Transverse colon (tissue), 4 donors: ENCODE measurements around the gene ABHD13. TPM values are rescaled to one million over a fixed set of nuclear protein-coding genes. Genes with fewer than 3 reads are reported as not detected.

Experiments
- DNase-seq: peaks from one replicate; pipeline ENCODE4 v3.0.0-alpha.2; 2019
- H3K27ac ChIP-seq, 4 donors: fragments of 200-600 bp; sonication (generic); 2 replicates each; pipeline ENCODE4 v1.5.1; 2016 to 2018; ENCODE audit warnings: inconsistent platforms in 4 of 4
- H3K27me3 ChIP-seq: fragments of 200-600 bp; sonication (generic); 2 replicates; pipeline ENCODE4 v1.5.1; 2017; ENCODE audit warnings: inconsistent platforms
- H3K36me3 ChIP-seq, 4 donors: fragments of 200-600 bp; sonication (generic); 2 replicates each; pipeline ENCODE4 v1.5.1; 2017 to 2019; ENCODE audit warnings: inconsistent platforms in 4 of 4
- H3K4me1 ChIP-seq, 4 donors: fragments of 200-600 bp; sonication (generic); 2 replicates each; pipeline ENCODE4 v1.5.1; 2017 to 2020; ENCODE audit warnings: inconsistent platforms in 4 of 4
- H3K4me3 ChIP-seq, 4 donors: fragments of 200-600 bp; sonication (generic); 1 replicate in 1 of 4; 2 replicates in 3 of 4; pipeline versions ENCODE4 v1.5.1 to v1.6.1; 2017 to 2019; ENCODE audit warnings: inconsistent platforms in 4 of 4
- H3K9me3 ChIP-seq, 2 donors: fragments of 200-600 bp; sonication (generic); 2 replicates each; pipeline ENCODE4 v1.5.1; 2017 to 2019; ENCODE audit warnings: inconsistent platforms in 2 of 2
- CTCF ChIP-seq, 5 experiments: fragments of 200-600 bp in 3 of 5; fragments of 450-650 bp in 2 of 5; sonication (generic) in 3 of 5; IDR thresholded peaks; 1 replicate in 2 of 5; 2 replicates in 3 of 5; pipeline ENCODE4 v1.5.1; 2016 to 2017; ENCODE audit warnings: antibody characterized with exemption in 5 of 5, inconsistent platforms in 3 of 5, mild to moderate bottlenecking in 2 of 5, moderate library complexity in 1 of 5
- EP300 ChIP-seq: sonication (generic); formaldehyde crosslinking; IDR thresholded peaks from one replicate; pipeline ENCODE4 v1.6.1; 2017; ENCODE audit warnings: antibody characterized with exemption, low read depth
- POLR2A ChIP-seq: fragments of 450-650 bp; IDR thresholded peaks from one replicate; pipeline ENCODE4 v1.6.1; 2016; ENCODE audit warnings: antibody characterized with exemption, mild to moderate bottlenecking, moderate library complexity
- POLR2AphosphoS5 ChIP-seq, 3 donors: sonication (generic); formaldehyde crosslinking; IDR thresholded peaks; one replicate each; pipeline ENCODE4 v1.6.1; 2016; ENCODE audit warnings: antibody characterized with exemption in 3 of 3
- WGBS, 2 donors: methylation state at CpG; one replicate each; pipeline ENCODE4 v1.1.5; 2018; ENCODE audit warnings: low coverage in 1 of 2; 5-methylcytosine and 5-hydroxymethylcytosine counted together
- in situ Hi-C, 4 donors: fragments of 200-750 bp; cut with MboI; loops; one replicate each; pipeline versions ENCODE4 v1.15.0 to v1.15.1; 2017; ENCODE audit warnings: low sequenced_read_pairs in 3 of 4, low pct_ligation_motif_present in 1 of 4, low pct_unique_long_range_greater_than_20kb in 1 of 4
- intact Hi-C: fragments of 100-400 bp; cut with DNase I; formaldehyde crosslinking; loops from one replicate; pipeline ENCODE4 v1.15.1; 2023; ENCODE audit warnings: low total_unique reads
- total RNA-seq, 4 donors: library from RNA; depleted of rRNA; stranded (reverse); fragments of >200 nt; gene quantifications; one replicate each; pipeline ENCODE4 v1.1.0, GENCODE V29; 2016

The ABHD13 gene
- total RNA-seq, 4 donors from 2014 or later, result 3.4 to 16.2 (median 8.7) TPM

DNA sequence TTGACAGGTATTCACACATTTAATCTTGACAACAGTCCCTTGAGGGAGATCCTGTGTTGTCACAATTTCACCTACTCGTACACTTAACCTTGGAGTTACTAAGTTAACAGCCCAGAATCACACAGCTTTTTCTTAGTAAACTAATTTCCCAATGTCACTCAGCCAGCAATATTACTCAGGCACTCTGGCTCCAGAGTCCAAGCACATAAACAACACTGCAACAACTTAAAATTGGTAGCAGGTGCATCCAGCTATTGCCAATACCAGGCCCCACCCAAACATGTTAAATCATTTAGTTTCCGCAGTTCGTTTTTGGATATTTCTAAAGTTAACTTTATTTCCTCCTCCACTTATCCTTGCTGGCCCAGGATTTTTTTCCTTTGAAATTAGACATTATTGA is 35.5 kb upstream of the ABHD13 start:
- Histone ChIP-seq H3K4me1 (no peaks in the 10 kb centered on the region), H3K27me3 (no peaks in the 10 kb centered on the region), H3K9me3 (no peaks in the 10 kb centered on the region), H3K27ac (no peak overlapping the region), H3K4me3 (no peak overlapping the region), H3K36me3 (no peaks in the 10 kb centered on the region)
- no peak for DNase-seq
- WGBS, 2 donors, result 36 to 49% methylated on average over 3 of the region's 3 CpGs
- intact Hi-C loops (no loop called here), in situ Hi-C loops (no loop called here)
- TF ChIP-seq POLR2AphosphoS5 (IDR thresholded peaks at IDR 0.05) (no peak), EP300 (no peak), CTCF (IDR thresholded peaks at IDR 0.05) (no peak), POLR2A (no peak)

GRCh38 chr13:108185223-108185622 is 33.0 kb upstream of the ABHD13 start:
- Histone ChIP-seq H3K36me3 (no peaks in the 10 kb centered on the region), H3K9me3 (no peaks in the 10 kb centered on the region), H3K27ac (no peak overlapping the region), H3K4me1 (no peaks in the 10 kb centered on the region), H3K4me3 (no peak overlapping the region), H3K27me3 (no peaks in the 10 kb centered on the region)
- no peak for TF ChIP-seq POLR2AphosphoS5 (IDR thresholded peaks at IDR 0.05)
- TF ChIP-seq POLR2A, result no peak
- TF ChIP-seq CTCF (IDR thresholded peaks at IDR 0.05), result no peak
- WGBS, 2 donors, result 84 to 88% methylated on average over 3 of the region's 3 CpGs
- in situ Hi-C loops, result no loop called here
- intact Hi-C loops, result no loop called here
- DNase-seq, result no peak

- H3K4me1 ChIP-seq, result no peaks in the 10 kb centered on the region
- H3K9me3 ChIP-seq, result peaks cover 0 to 3% of the 10 kb centered on the region in 2 donors
- H3K36me3 ChIP-seq, result no peaks in the 10 kb centered on the region
- DNase-seq, result no peak
- H3K27me3 ChIP-seq, result no peaks in the 10 kb centered on the region
- intact Hi-C loops (no loop called here), in situ Hi-C loops (no loop called here)
- H3K27ac ChIP-seq, result no peak overlapping the region
- no peak overlapping the region for H3K4me3 ChIP-seq
- WGBS, 2 donors, result 29 to 35% methylated on average over 2 of the region's 2 CpGs
- TF ChIP-seq EP300, result no peak
- no peak for TF ChIP-seq POLR2A
- no peak for TF ChIP-seq POLR2AphosphoS5 (IDR thresholded peaks at IDR 0.05)
- TF ChIP-seq CTCF (IDR thresholded peaks at IDR 0.05), result no peak
Measured at GRCh38 chr13:108188260-108188659, 29.9 kb upstream of the ABHD13 start.

GRCh38 chr13:108190897-108191296 is 27.3 kb upstream of the ABHD13 start:
- peaks cover 0 to 3% of the 10 kb centered on the region in 2 donors for H3K9me3 ChIP-seq
- no peak overlapping the region for H3K4me3 ChIP-seq
- in situ Hi-C loops (no loop called here), intact Hi-C loops (no loop called here)
- H3K36me3 ChIP-seq, result no peaks in the 10 kb centered on the region
- H3K27me3 ChIP-seq, result no peaks in the 10 kb centered on the region
- TF ChIP-seq POLR2AphosphoS5 (IDR thresholded peaks at IDR 0.05) (no peak), CTCF (IDR thresholded peaks at IDR 0.05) (no peak), POLR2A (no peak), EP300 (no peak)
- DNase-seq, result no peak
- no peaks in the 10 kb centered on the region for H3K4me1 ChIP-seq
- WGBS, 2 donors, result 49 to 52% methylated on average over 3 of the region's 3 CpGs
- no peak overlapping the region for H3K27ac ChIP-seq
